Keratinocyte (primary cell): ENCODE data around the gene ROS1. TPM values are rescaled to one million over a fixed set of nuclear protein-coding genes. Genes with fewer than 3 reads are reported as not detected.

Source experiments
- DNase-seq: peaks from one replicate; pipeline ENCODE4 v3.0.0-alpha.2; 2011; ENCODE audit warnings: low read depth, missing footprints, low spot score
- FAIRE-seq: peaks from 2 replicates; lab custom pipeline; 2011; peaks lifted over from hg19 to GRCh38; lab: Jason Lieb, UNC
- H2AFZ ChIP-seq: 2 replicates; pipeline ENCODE4 v1.6.0; 2012; ENCODE audit warnings: low read length, control low read depth, inconsistent platforms; ENCODE audit not compliant: control insufficient read depth
- H3K27ac ChIP-seq: 2 replicates; pipeline ENCODE4 v1.5.1; 2011; ENCODE audit warnings: low read length; ENCODE audit not compliant: control insufficient read depth, insufficient read depth
- H3K27me3 ChIP-seq: 3 replicates; pipeline ENCODE4 v1.6.0; 2011; ENCODE audit warnings: low read length; ENCODE audit not compliant: control insufficient read depth, insufficient read depth; ENCODE audit errors: extremely low read depth
- H3K36me3 ChIP-seq, 2 experiments: 2 replicates in 1 of 2; 3 replicates in 1 of 2; pipeline ENCODE4 v1.5.1; 2011; ENCODE audit warnings: low read length in 2 of 2, mild to moderate bottlenecking in 1 of 2; ENCODE audit not compliant: control insufficient read depth in 2 of 2, insufficient read depth in 2 of 2; ENCODE audit errors: extremely low read depth in 1 of 2
- H3K4me1 ChIP-seq: 3 replicates; pipeline ENCODE4 v1.5.1; 2011; ENCODE audit warnings: low read length; ENCODE audit not compliant: control insufficient read depth, insufficient read depth; ENCODE audit errors: extremely low read depth
- H3K4me2 ChIP-seq: 3 replicates; pipeline ENCODE4 v1.6.0; 2011; ENCODE audit warnings: low read depth, low read length; ENCODE audit not compliant: control insufficient read depth, insufficient read depth; ENCODE audit errors: extremely low read depth
- H3K4me3 ChIP-seq, 3 experiments: fragments of 200-600 bp in 1 of 3; sonication (generic) in 1 of 3; 2 replicates in 2 of 3; 3 replicates in 1 of 3; pipeline ENCODE4 v1.5.1; 2011 to 2016; ENCODE audit warnings: low read length in 3 of 3, mild to moderate bottlenecking in 3 of 3, control low read depth in 2 of 3, inconsistent platforms in 1 of 3, low read depth in 1 of 3, mixed read lengths in 1 of 3, mixed run types in 1 of 3, moderate library complexity in 1 of 3; ENCODE audit not compliant: control insufficient read depth in 2 of 3, insufficient read depth in 2 of 3; ENCODE audit errors: extremely low read depth in 1 of 3
- H3K79me2 ChIP-seq: 2 replicates; pipeline ENCODE4 v1.6.0; 2012; ENCODE audit warnings: low read length; ENCODE audit not compliant: control insufficient read depth, insufficient read depth
- H3K9ac ChIP-seq: 3 replicates; pipeline ENCODE4 v1.6.0; 2011; ENCODE audit warnings: low read length; ENCODE audit not compliant: control insufficient read depth, insufficient read depth; ENCODE audit errors: extremely low read depth
- H3K9me1 ChIP-seq: 3 replicates; pipeline ENCODE4 v1.6.0; 2011; ENCODE audit warnings: low read length; ENCODE audit not compliant: control insufficient read depth, insufficient read depth; ENCODE audit errors: extremely low read depth
- H3K9me3 ChIP-seq: 2 replicates; pipeline ENCODE4 v1.5.1; 2012; ENCODE audit warnings: low read depth, low read length; ENCODE audit not compliant: control insufficient read depth
- H4K20me1 ChIP-seq: 3 replicates; pipeline ENCODE4 v1.6.0; 2011; ENCODE audit warnings: low read length; ENCODE audit not compliant: control insufficient read depth, insufficient read depth; ENCODE audit errors: extremely low read depth
- CTCF ChIP-seq, 3 experiments: IDR thresholded peaks in 1 of 3; conservative IDR thresholded peaks in 1 of 3; optimal IDR thresholded peaks in 1 of 3; 2 replicates in 2 of 3; 3 replicates in 1 of 3; pipeline versions ENCODE3 to v1.5.1; 2011; ENCODE audit warnings: low read length in 3 of 3, mild to moderate bottlenecking in 3 of 3, moderate library complexity in 2 of 3, control low read depth in 1 of 3, inconsistent platforms in 1 of 3; ENCODE audit not compliant: insufficient read depth in 2 of 3; ENCODE audit errors: extremely low read depth in 1 of 3
- EZH2 ChIP-seq: IDR thresholded peaks from one replicate; pipeline ENCODE4 v1.6.1; 2012; ENCODE audit warnings: inconsistent platforms, mild to moderate bottlenecking, low read length, moderate library complexity
- dilution Hi-C: fragments of 300-500 bp; cut with MboI; formaldehyde crosslinking; loops from one replicate; pipeline ENCODE4 v1.7.0; 2020; ENCODE audit warnings: low sequenced_read_pairs; ENCODE audit not compliant: extremely low pct_ligation_motif_present
- polyA plus RNA-seq, 5 experiments: library from polyadenylated mRNA; depleted of rRNA in 3 of 5; stranded (reverse) in 3 of 5; stranded (forward) in 1 of 5; unstranded in 1 of 5; fragments of >200 nt; gene quantifications; 1 replicate in 1 of 5; 2 replicates in 3 of 5; 3 replicates in 1 of 5; pipeline versions ENCODE4 v1.2.1 to v1.2.3, GENCODE V29; 2011 to 2012; ENCODE audit warnings: missing spikeins in 2 of 5, low read depth in 1 of 5, low replicate concordance in 1 of 5

ROS1 gene
- polyA plus RNA-seq, 1 donor (not counting 4 experiments of a cell fraction or from before 2014, with no cell fraction given) = 0.16 TPM

GRCh38 chr6:117451671-117452070 is 25.9 kb upstream of the ROS1 start:
- Histone ChIP-seq H3K27me3 (no peaks in the 10 kb centered on the region), H3K9me1 (no peaks in the 10 kb centered on the region), H2AFZ (peak overlapping the region; percentile 16), H3K9me3 (no peaks in the 10 kb centered on the region), H3K4me2 (no peak overlapping the region), H3K36me3 (no peaks in the 10 kb centered on the region), H3K27ac (no peak overlapping the region), H3K4me1 (peaks cover 33% of the 10 kb centered on the region), H4K20me1 (no peaks in the 10 kb centered on the region), H3K79me2 (no peaks in the 10 kb centered on the region), H3K9ac (no peak overlapping the region), H3K4me3 (no peak overlapping the region)
- FAIRE-seq (no peak), DNase-seq (no peak)
- dilution Hi-C loops = no loop called here
- no peak for TF ChIP-seq CTCF (optimal IDR thresholded peaks at IDR 0.05 in 1 of 3, IDR thresholded peaks at IDR 0.05 in 1 of 3, conservative IDR thresholded peaks at IDR 0.05 in 1 of 3; ENCODE audit: extremely low read depth in 1 of 3, insufficient read depth in 2 of 3, low read length in 3 of 3)
- TF ChIP-seq EZH2 = no peak

GRCh38 chr6:117449549-117450439 is 24.1 kb upstream of the ROS1 start:
- no peaks in the 10 kb centered on the region for H3K36me3 ChIP-seq
- no peak overlapping the region for H3K4me3 ChIP-seq
- H3K4me2 ChIP-seq = peak overlapping the region; percentile 58
- no peaks in the 10 kb centered on the region for H3K9me3 ChIP-seq
- FAIRE-seq (peak; percentile 23), DNase-seq (no peak)
- no peaks in the 10 kb centered on the region for H3K9me1 ChIP-seq
- H3K27me3 ChIP-seq = no peaks in the 10 kb centered on the region
- peak overlapping the region; percentile 63 for H3K9ac ChIP-seq
- peak overlapping the region; percentile 86 for H3K27ac ChIP-seq
- peak in 2 of 3 experiments; percentile 50 to 73 for TF ChIP-seq CTCF (optimal IDR thresholded peaks at IDR 0.05 in 1 of 3, IDR thresholded peaks at IDR 0.05 in 1 of 3, conservative IDR thresholded peaks at IDR 0.05 in 1 of 3; ENCODE audit: extremely low read depth in 1 of 3, insufficient read depth in 2 of 3, low read length in 3 of 3)
- no peak for TF ChIP-seq EZH2
- peak overlapping the region; percentile 85 for H2AFZ ChIP-seq
- H3K4me1 ChIP-seq = peaks cover 34% of the 10 kb centered on the region
- dilution Hi-C loops = no loop called here
- no peaks in the 10 kb centered on the region for H3K79me2 ChIP-seq
- H4K20me1 ChIP-seq = no peaks in the 10 kb centered on the region
